Measurements from ENCODE around the gene ABI3BP. TPM values are rescaled to one million over a fixed set of nuclear protein-coding genes. Genes with fewer than 3 reads are reported as not detected.

Gene ABI3BP
- total and polyA plus RNA-seq, 4 donors, result 1.9 to 4.2 (median 2.4) TPM

DNA sequence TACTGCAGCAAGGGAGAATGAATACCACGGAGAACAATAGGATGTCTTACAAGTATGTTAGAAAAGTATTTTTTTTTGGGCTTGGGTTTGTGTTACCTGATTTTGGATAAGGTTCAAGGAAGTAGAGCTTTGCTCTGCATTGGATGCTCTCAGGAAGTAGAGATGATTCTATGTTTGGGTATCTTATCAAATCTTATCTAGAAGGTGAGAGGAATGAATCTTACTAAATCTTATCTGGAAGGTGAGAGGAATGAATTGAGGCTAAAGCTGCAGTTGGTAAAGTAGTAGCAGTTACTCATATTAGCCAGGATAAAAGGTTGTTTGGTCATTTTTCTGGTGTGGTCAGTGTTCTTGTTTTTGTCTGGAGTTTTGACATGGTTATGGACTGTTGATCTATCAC is 266.5 kb downstream of the ABI3BP start:
- Histone ChIP-seq H3K27ac (ENCODE audit: low read depth in 1 of 2, low read length in 2 of 2) (no peak overlapping the region), H3K36me3 (ENCODE audit: control insufficient read depth in 4 of 4, insufficient read depth in 3 of 4, low read depth in 1 of 4, low read length in 3 of 4) (peaks cover 5 to 29% (median 17%) of the 10 kb centered on the region in 4 donors), H3K9ac (ENCODE audit: low read depth in 1 of 2, low read length in 2 of 2) (no peak overlapping the region), H3K9me3 (ENCODE audit: control insufficient read depth in 4 of 4, low read length in 3 of 4) (no peaks in the 10 kb centered on the region), H3K4me3 (ENCODE audit: low read depth in 1 of 3, low read length in 3 of 3) (no peak overlapping the region), H3K27me3 (ENCODE audit: control insufficient read depth in 4 of 4, insufficient read depth in 4 of 4, low read length in 3 of 4) (no peaks in the 10 kb centered on the region), H3K4me1 (ENCODE audit: control insufficient read depth in 4 of 4, insufficient read depth in 4 of 4, low read length in 3 of 4) (peaks cover 2 to 12% (median 6%) of the 10 kb centered on the region in 4 donors)
- TF ChIP-seq JUND (IDR thresholded peaks at IDR 0.05) (no peak), RAD21 (IDR thresholded peaks at IDR 0.05) (no peak), ZBTB33 (IDR thresholded peaks at IDR 0.05) (no peak), YY1 (IDR thresholded peaks at IDR 0.05) (no peak), FOXA1 (IDR thresholded peaks at IDR 0.05) (no peak), EGR1 (IDR thresholded peaks at IDR 0.05; ENCODE audit: low read depth in 2 of 2) (no peak), HNF4G (IDR thresholded peaks at IDR 0.05) (no peak), REST (IDR thresholded peaks at IDR 0.05) (no peak), TAF1 (conservative IDR thresholded peaks at IDR 0.05) (no peak), GABPA (IDR thresholded peaks at IDR 0.05 in 1 of 2, conservative IDR thresholded peaks at IDR 0.05 in 1 of 2) (no peak)
- TF ChIP-seq, protein P1, sequence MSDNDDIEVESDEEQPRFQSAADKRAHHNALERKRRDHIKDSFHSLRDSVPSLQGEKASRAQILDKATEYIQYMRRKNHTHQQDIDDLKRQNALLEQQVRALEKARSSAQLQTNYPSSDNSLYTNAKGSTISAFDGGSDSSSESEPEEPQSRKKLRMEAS (IDR thresholded peaks at IDR 0.05), result no peak
- 97% methylated on average over 1 of the region's 1 CpG for WGBS
- DNase-seq (ENCODE audit: low spot score), result no peak

- Histone ChIP-seq H3K4me3 (ENCODE audit: low read depth in 1 of 3, low read length in 3 of 3) (no peak overlapping the region), H3K36me3 (ENCODE audit: control insufficient read depth in 4 of 4, insufficient read depth in 3 of 4, low read depth in 1 of 4, low read length in 3 of 4) (peaks cover 7 to 35% (median 23%) of the 10 kb centered on the region in 4 donors), H3K9ac (ENCODE audit: low read depth in 1 of 2, low read length in 2 of 2) (no peak overlapping the region), H3K4me1 (ENCODE audit: control insufficient read depth in 4 of 4, insufficient read depth in 4 of 4, low read length in 3 of 4) (peaks cover 2 to 10% (median 6%) of the 10 kb centered on the region in 4 donors), H3K9me3 (ENCODE audit: control insufficient read depth in 4 of 4, low read length in 3 of 4) (no peaks in the 10 kb centered on the region), H3K27ac (ENCODE audit: low read depth in 1 of 2, low read length in 2 of 2) (no peak overlapping the region), H3K27me3 (ENCODE audit: control insufficient read depth in 4 of 4, insufficient read depth in 4 of 4, low read length in 3 of 4) (no peaks in the 10 kb centered on the region)
- DNase-seq (ENCODE audit: low spot score), result peak; percentile 39
- 59% methylated on average over 3 of the region's 3 CpGs for WGBS
- TF ChIP-seq, protein P2, sequence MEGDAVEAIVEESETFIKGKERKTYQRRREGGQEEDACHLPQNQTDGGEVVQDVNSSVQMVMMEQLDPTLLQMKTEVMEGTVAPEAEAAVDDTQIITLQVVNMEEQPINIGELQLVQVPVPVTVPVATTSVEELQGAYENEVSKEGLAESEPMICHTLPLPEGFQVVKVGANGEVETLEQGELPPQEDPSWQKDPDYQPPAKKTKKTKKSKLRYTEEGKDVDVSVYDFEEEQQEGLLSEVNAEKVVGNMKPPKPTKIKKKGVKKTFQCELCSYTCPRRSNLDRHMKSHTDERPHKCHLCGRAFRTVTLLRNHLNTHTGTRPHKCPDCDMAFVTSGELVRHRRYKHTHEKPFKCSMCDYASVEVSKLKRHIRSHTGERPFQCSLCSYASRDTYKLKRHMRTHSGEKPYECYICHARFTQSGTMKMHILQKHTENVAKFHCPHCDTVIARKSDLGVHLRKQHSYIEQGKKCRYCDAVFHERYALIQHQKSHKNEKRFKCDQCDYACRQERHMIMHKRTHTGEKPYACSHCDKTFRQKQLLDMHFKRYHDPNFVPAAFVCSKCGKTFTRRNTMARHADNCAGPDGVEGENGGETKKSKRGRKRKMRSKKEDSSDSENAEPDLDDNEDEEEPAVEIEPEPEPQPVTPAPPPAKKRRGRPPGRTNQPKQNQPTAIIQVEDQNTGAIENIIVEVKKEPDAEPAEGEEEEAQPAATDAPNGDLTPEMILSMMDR (IDR thresholded peaks at IDR 0.05; ENCODE audit: low read depth, low read length, missing input control), result no peak
- TF ChIP-seq RXRA (IDR thresholded peaks at IDR 0.05) (peak; percentile 78 to 87), ZBTB33 (IDR thresholded peaks at IDR 0.05) (peak; percentile 48), RAD21 (IDR thresholded peaks at IDR 0.05) (peak; percentile 30 to 51), GABPA (IDR thresholded peaks at IDR 0.05 in 1 of 2, conservative IDR thresholded peaks at IDR 0.05 in 1 of 2) (no peak), TAF1 (conservative IDR thresholded peaks at IDR 0.05) (no peak), REST (IDR thresholded peaks at IDR 0.05) (no peak), HNF4A (conservative IDR thresholded peaks at IDR 0.05) (peak; percentile 99 to 100), NR2F2 (IDR thresholded peaks at IDR 0.05) (peak; percentile 53), SP1 (IDR thresholded peaks at IDR 0.05) (peak; percentile 73), YY1 (IDR thresholded peaks at IDR 0.05) (peak; percentile 42)
- TF ChIP-seq, protein P1 (IDR thresholded peaks at IDR 0.05), result peak; percentile 61
- TF ChIP-seq, protein P3, sequence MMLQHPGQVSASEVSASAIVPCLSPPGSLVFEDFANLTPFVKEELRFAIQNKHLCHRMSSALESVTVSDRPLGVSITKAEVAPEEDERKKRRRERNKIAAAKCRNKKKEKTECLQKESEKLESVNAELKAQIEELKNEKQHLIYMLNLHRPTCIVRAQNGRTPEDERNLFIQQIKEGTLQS (IDR thresholded peaks at IDR 0.05), result no peak
Measured at GRCh38 chr3:100725935-100726513, 267.2 kb downstream of the ABI3BP start.
